ENCODE results near the gene SH2D1A. TPM values are rescaled to one million over a fixed set of nuclear protein-coding genes. Genes with fewer than 3 reads are reported as not detected.
"Not testable (repeated sequence)": the region's sequence is repeated elsewhere in the genome, so short reads cannot be mapped to it uniquely, and the experiment has no call there.

SH2D1A gene
- polyA plus RNA-seq, 1 of the 3 experiments (the other 2 are of a cell fraction), result not detected

DNA sequence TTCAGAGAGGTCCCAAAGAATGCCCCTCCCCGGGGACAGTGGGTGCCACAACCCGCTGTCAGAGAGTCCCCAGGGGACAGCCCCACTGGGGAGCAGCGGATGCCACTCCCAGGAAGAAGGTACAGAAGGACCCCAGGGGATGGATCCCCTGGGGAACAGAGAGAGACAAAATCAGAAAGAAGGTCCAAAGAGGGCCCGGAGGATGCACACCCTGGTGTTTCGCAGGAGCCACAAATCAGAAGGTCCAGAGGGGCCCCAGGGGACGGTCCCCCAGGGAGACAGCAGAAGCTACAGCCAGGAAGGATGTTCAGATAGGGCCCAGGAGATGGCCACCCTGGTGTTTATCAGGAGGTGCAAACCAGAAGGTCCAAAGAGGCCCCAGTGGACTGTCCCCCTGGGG, 12.5 kb upstream of the SH2D1A start:
- Histone ChIP-seq H3K36me3 (replicated peaks in 1 of 2; ENCODE audit: control insufficient read depth in 1 of 2, insufficient read depth in 2 of 2, low read length in 1 of 2) (no peaks in the 10 kb centered on the region), H3K9me3 (no peaks in the 10 kb centered on the region), H3F3A (replicated peaks; ENCODE audit: insufficient read depth) (no peaks in the 10 kb centered on the region), H3K4me1 (ENCODE audit: control insufficient read depth in 1 of 2, insufficient read depth in 2 of 2, low read depth in 1 of 2, low read length in 1 of 2) (no peaks in the 10 kb centered on the region), H3K27me3 (ENCODE audit: insufficient read depth) (no peaks in the 10 kb centered on the region), H3K4me2 (no peak overlapping the region), H4K20me1 (ENCODE audit: insufficient read depth) (no peaks in the 10 kb centered on the region), H3K27ac (ENCODE audit: low read depth in 2 of 2, low read length in 1 of 2) (no peak overlapping the region), H2AFZ (ENCODE audit: low read depth) (no peak overlapping the region), H3K79me2 (ENCODE audit: insufficient read depth) (no peaks in the 10 kb centered on the region), H3K4me3 (ENCODE audit: low read depth in 2 of 2, low read length in 1 of 2) (no peak overlapping the region), H3K9ac (no peak overlapping the region), H3K9me2 (no peaks in the 10 kb centered on the region)
- POLR2A ChIA-PET, result no interaction called here
- 33% methylated on average over 6 of the region's 6 CpGs for WGBS (ENCODE audit: low lambda C conversion rate)
- DNase-seq, result no peak
- no peak for TF ChIP-seq EZH2phosphoT487 (IDR thresholded peaks at IDR 0.05; ENCODE audit: borderline replicate concordance, low read depth)
- CTCF ChIA-PET, result no interaction called here

DNA sequence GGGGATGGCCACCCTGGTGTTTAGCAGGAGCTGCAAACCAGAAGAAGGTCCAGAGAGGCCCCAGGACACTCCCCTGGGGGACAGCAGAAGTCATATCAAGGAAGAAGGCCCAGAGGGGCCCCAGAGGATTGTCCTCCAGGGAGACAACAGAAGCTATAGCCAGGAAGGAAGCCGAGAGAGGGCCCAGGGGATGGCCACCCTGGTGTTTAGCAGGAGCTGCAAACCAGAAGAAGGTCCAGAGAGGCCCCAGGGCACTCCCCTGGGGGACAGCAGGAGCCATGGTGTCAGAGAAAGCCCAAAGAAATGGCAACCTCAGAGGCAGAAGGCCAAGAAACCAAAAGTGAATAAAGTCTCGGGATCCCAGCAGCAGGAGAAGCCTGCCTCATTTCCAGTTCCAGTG, 11.8 kb upstream of the SH2D1A start:
- H3K4me3 ChIP-seq (ENCODE audit: low read depth in 2 of 2, low read length in 1 of 2); CTCF ChIA-PET; DNase-seq; H4K20me1 ChIP-seq (ENCODE audit: insufficient read depth); H3K36me3 ChIP-seq (replicated peaks in 1 of 2; ENCODE audit: control insufficient read depth in 1 of 2, insufficient read depth in 2 of 2, low read length in 1 of 2); H3K4me2 ChIP-seq; H2AFZ ChIP-seq (ENCODE audit: low read depth); H3K4me1 ChIP-seq (ENCODE audit: control insufficient read depth in 1 of 2, insufficient read depth in 2 of 2, low read depth in 1 of 2, low read length in 1 of 2); H3K9me3 ChIP-seq; POLR2A ChIA-PET; H3K9me2 ChIP-seq; H3K79me2 ChIP-seq (ENCODE audit: insufficient read depth); H3K9ac ChIP-seq; H3K27me3 ChIP-seq (ENCODE audit: insufficient read depth); H3F3A ChIP-seq (replicated peaks; ENCODE audit: insufficient read depth); H3K27ac ChIP-seq (ENCODE audit: low read depth in 2 of 2, low read length in 1 of 2): not testable (repeated sequence)
- 15% methylated on average over 2 of the region's 2 CpGs for WGBS (ENCODE audit: low lambda C conversion rate)

DNA sequence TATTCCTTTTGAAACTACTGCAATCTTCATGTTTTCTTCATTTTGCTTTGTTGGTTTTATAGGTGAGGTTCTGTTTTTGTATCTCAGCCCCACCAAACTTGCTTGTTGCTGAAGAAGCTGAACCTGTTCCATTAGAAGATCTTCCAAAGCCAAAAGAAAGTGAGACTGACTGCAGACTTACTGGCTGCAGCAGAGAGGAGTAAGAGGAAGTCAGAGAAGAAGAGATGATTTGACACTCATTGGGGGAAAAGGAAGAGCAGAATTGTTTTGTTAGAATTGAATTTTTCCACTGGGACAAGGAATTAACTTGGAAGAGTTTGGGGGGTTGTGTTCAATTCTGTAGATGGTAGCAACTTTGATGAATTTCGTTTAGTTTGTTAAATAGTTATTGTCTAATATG, 10.8 kb upstream of the SH2D1A start:
- Histone ChIP-seq H2AFZ (ENCODE audit: low read depth) (no peak overlapping the region), H3K4me1 (ENCODE audit: control insufficient read depth in 1 of 2, insufficient read depth in 2 of 2, low read depth in 1 of 2, low read length in 1 of 2) (no peaks in the 10 kb centered on the region), H3K27me3 (ENCODE audit: insufficient read depth) (no peaks in the 10 kb centered on the region), H3K27ac (ENCODE audit: low read depth in 2 of 2, low read length in 1 of 2) (no peak overlapping the region), H3K9ac (no peak overlapping the region), H3F3A (replicated peaks; ENCODE audit: insufficient read depth) (no peaks in the 10 kb centered on the region), H3K4me2 (no peak overlapping the region), H3K9me2 (no peaks in the 10 kb centered on the region), H3K9me3 (no peaks in the 10 kb centered on the region), H3K4me3 (ENCODE audit: low read depth in 2 of 2, low read length in 1 of 2) (no peak overlapping the region), H4K20me1 (ENCODE audit: insufficient read depth) (no peaks in the 10 kb centered on the region), H3K36me3 (replicated peaks in 1 of 2; ENCODE audit: control insufficient read depth in 1 of 2, insufficient read depth in 2 of 2, low read length in 1 of 2) (no peaks in the 10 kb centered on the region), H3K79me2 (ENCODE audit: insufficient read depth) (no peaks in the 10 kb centered on the region)
- POLR2A ChIA-PET, result no interaction called here
- TF ChIP-seq, protein P1, sequence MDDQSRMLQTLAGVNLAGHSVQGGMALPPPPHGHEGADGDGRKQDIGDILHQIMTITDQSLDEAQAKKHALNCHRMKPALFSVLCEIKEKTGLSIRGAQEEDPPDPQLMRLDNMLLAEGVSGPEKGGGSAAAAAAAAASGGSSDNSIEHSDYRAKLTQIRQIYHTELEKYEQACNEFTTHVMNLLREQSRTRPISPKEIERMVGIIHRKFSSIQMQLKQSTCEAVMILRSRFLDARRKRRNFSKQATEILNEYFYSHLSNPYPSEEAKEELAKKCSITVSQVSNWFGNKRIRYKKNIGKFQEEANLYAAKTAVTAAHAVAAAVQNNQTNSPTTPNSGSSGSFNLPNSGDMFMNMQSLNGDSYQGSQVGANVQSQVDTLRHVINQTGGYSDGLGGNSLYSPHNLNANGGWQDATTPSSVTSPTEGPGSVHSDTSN (IDR thresholded peaks at IDR 0.05), result no peak
- TF ChIP-seq, protein P2, sequence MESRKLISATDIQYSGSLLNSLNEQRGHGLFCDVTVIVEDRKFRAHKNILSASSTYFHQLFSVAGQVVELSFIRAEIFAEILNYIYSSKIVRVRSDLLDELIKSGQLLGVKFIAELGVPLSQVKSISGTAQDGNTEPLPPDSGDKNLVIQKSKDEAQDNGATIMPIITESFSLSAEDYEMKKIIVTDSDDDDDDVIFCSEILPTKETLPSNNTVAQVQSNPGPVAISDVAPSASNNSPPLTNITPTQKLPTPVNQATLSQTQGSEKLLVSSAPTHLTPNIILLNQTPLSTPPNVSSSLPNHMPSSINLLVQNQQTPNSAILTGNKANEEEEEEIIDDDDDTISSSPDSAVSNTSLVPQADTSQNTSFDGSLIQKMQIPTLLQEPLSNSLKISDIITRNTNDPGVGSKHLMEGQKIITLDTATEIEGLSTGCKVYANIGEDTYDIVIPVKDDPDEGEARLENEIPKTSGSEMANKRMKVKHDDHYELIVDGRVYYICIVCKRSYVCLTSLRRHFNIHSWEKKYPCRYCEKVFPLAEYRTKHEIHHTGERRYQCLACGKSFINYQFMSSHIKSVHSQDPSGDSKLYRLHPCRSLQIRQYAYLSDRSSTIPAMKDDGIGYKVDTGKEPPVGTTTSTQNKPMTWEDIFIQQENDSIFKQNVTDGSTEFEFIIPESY (IDR thresholded peaks at IDR 0.05; ENCODE audit: borderline replicate concordance, low read depth), result no peak
- TF ChIP-seq TEAD4 (IDR thresholded peaks at IDR 0.05; ENCODE audit: borderline replicate concordance, insufficient read depth) (no peak), JUND (IDR thresholded peaks at IDR 0.05) (no peak), GABPA (IDR thresholded peaks at IDR 0.05; ENCODE audit: low read depth) (no peak), SMC3 (IDR thresholded peaks at IDR 0.05; ENCODE audit: low read depth, low read length) (no peak), CHD2 (IDR thresholded peaks at IDR 0.05; ENCODE audit: low read length, partially characterized antibody) (no peak), FOXM1 (IDR thresholded peaks at IDR 0.05; ENCODE audit: low read depth) (no peak), EZH2phosphoT487 (IDR thresholded peaks at IDR 0.05; ENCODE audit: borderline replicate concordance, low read depth) (no peak)
- TF ChIP-seq, protein P3, sequence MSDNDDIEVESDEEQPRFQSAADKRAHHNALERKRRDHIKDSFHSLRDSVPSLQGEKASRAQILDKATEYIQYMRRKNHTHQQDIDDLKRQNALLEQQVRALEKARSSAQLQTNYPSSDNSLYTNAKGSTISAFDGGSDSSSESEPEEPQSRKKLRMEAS (IDR thresholded peaks at IDR 0.05; ENCODE audit: low read depth), result no peak
- TF ChIP-seq, protein P4, sequence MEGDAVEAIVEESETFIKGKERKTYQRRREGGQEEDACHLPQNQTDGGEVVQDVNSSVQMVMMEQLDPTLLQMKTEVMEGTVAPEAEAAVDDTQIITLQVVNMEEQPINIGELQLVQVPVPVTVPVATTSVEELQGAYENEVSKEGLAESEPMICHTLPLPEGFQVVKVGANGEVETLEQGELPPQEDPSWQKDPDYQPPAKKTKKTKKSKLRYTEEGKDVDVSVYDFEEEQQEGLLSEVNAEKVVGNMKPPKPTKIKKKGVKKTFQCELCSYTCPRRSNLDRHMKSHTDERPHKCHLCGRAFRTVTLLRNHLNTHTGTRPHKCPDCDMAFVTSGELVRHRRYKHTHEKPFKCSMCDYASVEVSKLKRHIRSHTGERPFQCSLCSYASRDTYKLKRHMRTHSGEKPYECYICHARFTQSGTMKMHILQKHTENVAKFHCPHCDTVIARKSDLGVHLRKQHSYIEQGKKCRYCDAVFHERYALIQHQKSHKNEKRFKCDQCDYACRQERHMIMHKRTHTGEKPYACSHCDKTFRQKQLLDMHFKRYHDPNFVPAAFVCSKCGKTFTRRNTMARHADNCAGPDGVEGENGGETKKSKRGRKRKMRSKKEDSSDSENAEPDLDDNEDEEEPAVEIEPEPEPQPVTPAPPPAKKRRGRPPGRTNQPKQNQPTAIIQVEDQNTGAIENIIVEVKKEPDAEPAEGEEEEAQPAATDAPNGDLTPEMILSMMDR (IDR thresholded peaks at IDR 0.05), result no peak
- WGBS (ENCODE audit: low lambda C conversion rate), result 6% methylated on average over 1 of the region's 1 CpG
- CTCF ChIA-PET, result no interaction called here
- DNase-seq, result no peak
